Right lobe of liver (tissue), 6 donors: Measurements from ENCODE around the gene CD7. TPM values are rescaled to one million over a fixed set of nuclear protein-coding genes. Genes with fewer than 3 reads are reported as not detected.

Experiments
- ATAC-seq, 4 donors: fragments of 200-7000 bp; cut with Tn5 transposase; one replicate each; pipeline ENCODE4 v1.9.1; 2020; ENCODE audit warnings: mild to moderate bottlenecking in 4 of 4, moderate library complexity in 4 of 4
- DNase-seq, 3 donors: peaks; one replicate each; pipeline ENCODE4 v3.0.0-alpha.2; 2020
- H3K27ac ChIP-seq, 3 donors: fragments of 200-600 bp; one replicate each; pipeline ENCODE4 v1.8.0; 2022
- H3K27me3 ChIP-seq, 2 donors: fragments of 200-600 bp; one replicate each; pipeline ENCODE4 v1.8.0; 2022
- H3K36me3 ChIP-seq, 4 donors: fragments of 200-600 bp; sonication (generic) in 1 of 4; one replicate each; pipeline versions ENCODE4 v1.5.1 to v1.8.0; 2017 to 2022; ENCODE audit warnings: control low read depth in 1 of 4
- H3K4me1 ChIP-seq, 4 donors: fragments of 200-600 bp; sonication (generic) in 1 of 4; one replicate each; pipeline versions ENCODE4 v1.5.1 to v1.8.0; 2017 to 2022; ENCODE audit warnings: control low read depth in 1 of 4
- H3K4me3 ChIP-seq, 3 donors: fragments of 200-600 bp; one replicate each; pipeline ENCODE4 v1.8.0; 2022
- H3K9me3 ChIP-seq, 4 donors: fragments of 200-600 bp; sonication (generic) in 1 of 4; one replicate each; pipeline versions ENCODE4 v1.5.1 to v1.8.0; 2017 to 2022; ENCODE audit warnings: control low read depth in 1 of 4
- CTCF ChIP-seq, 4 donors: fragments of 200-600 bp in 3 of 4; fragments of 450-650 bp in 1 of 4; IDR thresholded peaks; one replicate each; pipeline versions ENCODE4 v1.5.1 to v1.8.0; 2016 to 2022; ENCODE audit warnings: antibody characterized with exemption in 4 of 4, mild to moderate bottlenecking in 2 of 4
- POLR2A ChIP-seq: fragments of 450-650 bp; IDR thresholded peaks from one replicate; pipeline ENCODE4 v1.6.1; 2017; ENCODE audit warnings: antibody characterized with exemption, mild to moderate bottlenecking
- WGBS: methylation state at CpG from one replicate; pipeline ENCODE4 v1.1.6; 2018; ENCODE audit warnings: low coverage, low lambda C conversion rate; ENCODE audit not compliant: insufficient coverage; ENCODE audit errors: missing lambda C conversion rate; 5-methylcytosine and 5-hydroxymethylcytosine counted together
- intact Hi-C, 2 donors: fragments of 100-400 bp; cut with DNase I; formaldehyde crosslinking; loops; one replicate each; pipeline versions ENCODE4 v1.11.2 to v1.14.1; 2022
- total RNA-seq, 6 experiments: library from RNA; depleted of rRNA in 2 of 6; stranded (reverse); fragments of >200 nt in 2 of 6; fragmentation: NEBNext Ultra II Directional in 3 of 6; extraction: Animal tissue kit (Norgen Biotek cat#: 25700) in 3 of 6; gene quantifications; one replicate each; pipeline versions ENCODE4 v1.1.0 to v1.2.4, GENCODE V29; 2016 to 2023
- donor health status: DM: no; HTN: yes; CAD: no.
- donor health status: DM: no; HTN: no; CAD: no.
- donor health status: DM: no; HTN: no; CAD: no.
- donor health status: DM: no; HTN: yes; CAD: no.
- donor health status: DM: no; HTN: yes; CAD: no.

CD7 gene
- total RNA-seq, 6 experiments from 2014 or later = 0.31 to 3.2 (median 1.3) TPM

DNA sequence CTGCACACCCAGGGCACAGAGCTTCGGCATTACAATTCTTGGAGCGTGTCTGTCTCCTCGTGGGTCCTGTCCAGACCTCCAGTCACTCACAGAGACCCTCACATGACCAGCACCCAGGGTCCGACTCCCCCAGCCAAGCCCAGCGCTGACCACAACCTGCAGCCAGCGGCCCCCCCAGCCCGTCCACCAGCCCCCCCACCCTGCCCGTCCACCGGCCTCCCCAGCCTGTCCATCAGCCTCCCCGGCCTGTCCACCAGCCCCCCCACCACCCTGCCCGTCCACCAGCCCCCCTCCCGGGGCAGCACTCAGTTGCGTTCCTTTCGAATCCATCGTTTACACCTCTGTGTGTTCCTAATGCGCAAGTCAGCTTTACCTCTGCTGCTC, 10.3 kb upstream of the CD7 start:
- H3K9me3 ChIP-seq = no peaks in the 10 kb centered on the region
- TF ChIP-seq CTCF (IDR thresholded peaks at IDR 0.05) (no peak), POLR2A (no peak)
- peaks cover 0 to 35% (median 11%) of the 10 kb centered on the region in 4 donors for H3K4me1 ChIP-seq
- H3K27ac ChIP-seq = peak overlapping the region in 2 of 3 donors; percentile 74 to 93
- H3K36me3 ChIP-seq = no peaks in the 10 kb centered on the region
- H3K4me3 ChIP-seq = peak overlapping the region in 1 of 3 donors; percentile 28
- intact Hi-C loops = no loop called here
- no peak for DNase-seq
- no peaks in the 10 kb centered on the region for H3K27me3 ChIP-seq
- ATAC-seq = no peak
- 51% methylated on average over 8 of the region's 16 CpGs for WGBS

DNA sequence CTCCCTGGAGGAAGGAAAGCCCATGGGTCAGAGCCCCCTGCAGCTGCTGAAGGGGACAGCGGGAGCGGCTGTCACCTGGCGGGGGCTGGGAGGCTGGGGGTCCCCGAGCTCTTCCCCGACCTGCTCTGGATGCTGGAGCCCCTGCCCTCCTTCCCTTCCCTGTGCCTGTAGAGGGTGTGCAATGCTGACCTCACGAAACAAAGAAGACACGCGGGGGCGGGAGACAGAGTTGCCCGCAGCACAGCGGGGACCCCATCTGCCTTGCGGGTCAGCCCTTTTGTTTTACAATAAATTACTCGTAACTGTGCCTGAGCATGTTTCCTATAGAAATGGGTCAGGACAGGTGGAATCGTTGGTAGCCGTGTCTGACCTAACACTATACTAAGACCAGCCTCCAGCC, 9.9 kb upstream of the CD7 start:
- Histone ChIP-seq H3K36me3 (no peaks in the 10 kb centered on the region), H3K4me3 (no peak overlapping the region), H3K4me1 (peaks cover 0 to 35% (median 11%) of the 10 kb centered on the region in 4 donors), H3K27me3 (no peaks in the 10 kb centered on the region), H3K27ac (no peak overlapping the region), H3K9me3 (no peaks in the 10 kb centered on the region)
- TF ChIP-seq POLR2A = no peak
- TF ChIP-seq CTCF (IDR thresholded peaks at IDR 0.05) = no peak
- 56% methylated on average over 4 of the region's 15 CpGs for WGBS
- intact Hi-C loops = no loop called here
- DNase-seq (peak in 1 of 3 donors; percentile 15), ATAC-seq (no peak)

DNA sequence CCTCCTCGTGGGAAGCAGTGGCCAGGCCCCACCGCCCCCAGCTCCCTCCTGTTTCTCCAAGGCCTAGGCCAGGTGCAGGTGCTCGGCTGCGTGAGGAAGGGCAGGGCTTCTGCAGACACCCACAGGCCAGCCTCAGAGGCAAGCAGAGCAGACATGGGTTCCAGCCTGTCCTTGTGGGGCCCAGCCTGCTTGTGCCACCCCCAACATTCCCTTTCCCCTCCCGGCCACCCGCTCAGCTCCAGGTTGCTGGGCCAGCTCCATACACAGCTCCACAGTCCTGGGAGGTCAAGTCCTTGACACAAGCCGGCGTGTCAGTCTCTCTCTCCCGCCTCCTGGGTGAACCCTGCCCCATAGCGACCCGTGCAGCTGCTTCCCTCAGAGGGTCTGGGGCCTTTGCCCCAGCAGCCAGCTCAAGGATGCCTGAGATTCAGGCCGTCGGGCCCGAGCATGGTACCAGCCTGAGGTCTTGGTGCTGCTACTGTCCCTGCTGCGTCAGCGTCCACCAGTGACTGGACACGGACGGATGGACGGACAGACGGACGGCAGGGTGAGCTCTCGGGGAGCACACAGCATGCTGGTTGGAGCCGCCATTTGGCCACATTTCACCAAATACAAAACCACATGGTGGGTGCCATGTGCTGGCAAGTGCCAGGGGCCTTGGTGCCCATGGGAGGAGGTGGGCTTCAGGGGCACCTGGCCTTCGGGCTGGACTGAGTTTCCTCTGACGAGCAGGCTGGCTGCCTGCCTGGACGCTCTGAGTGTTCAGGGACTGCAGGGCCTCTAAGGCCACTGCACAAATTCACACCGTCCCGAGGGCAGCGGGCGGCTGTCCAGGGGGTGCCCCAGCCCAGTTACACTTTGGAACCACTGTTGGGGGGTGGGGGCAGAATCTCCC, 8.1 kb upstream of the CD7 start:
- no peaks in the 10 kb centered on the region for H3K9me3 ChIP-seq
- TF ChIP-seq CTCF (IDR thresholded peaks at IDR 0.05) (no peak), POLR2A (no peak)
- H3K36me3 ChIP-seq = no peaks in the 10 kb centered on the region
- ATAC-seq (peak in 3 of 4 donors; percentile 9 to 30 (median 17)), DNase-seq (peak; percentile 62 to 75 (median 65))
- H3K27ac ChIP-seq = peak overlapping the region in 1 of 3 donors; percentile 48
- H3K4me3 ChIP-seq = no peak overlapping the region
- intact Hi-C loops = no loop called here
- H3K4me1 ChIP-seq = peaks cover 0 to 35% (median 11%) of the 10 kb centered on the region in 4 donors
- no CpG with 5 or more reads among the region's 30 CpGs for WGBS
- no peaks in the 10 kb centered on the region for H3K27me3 ChIP-seq

DNA sequence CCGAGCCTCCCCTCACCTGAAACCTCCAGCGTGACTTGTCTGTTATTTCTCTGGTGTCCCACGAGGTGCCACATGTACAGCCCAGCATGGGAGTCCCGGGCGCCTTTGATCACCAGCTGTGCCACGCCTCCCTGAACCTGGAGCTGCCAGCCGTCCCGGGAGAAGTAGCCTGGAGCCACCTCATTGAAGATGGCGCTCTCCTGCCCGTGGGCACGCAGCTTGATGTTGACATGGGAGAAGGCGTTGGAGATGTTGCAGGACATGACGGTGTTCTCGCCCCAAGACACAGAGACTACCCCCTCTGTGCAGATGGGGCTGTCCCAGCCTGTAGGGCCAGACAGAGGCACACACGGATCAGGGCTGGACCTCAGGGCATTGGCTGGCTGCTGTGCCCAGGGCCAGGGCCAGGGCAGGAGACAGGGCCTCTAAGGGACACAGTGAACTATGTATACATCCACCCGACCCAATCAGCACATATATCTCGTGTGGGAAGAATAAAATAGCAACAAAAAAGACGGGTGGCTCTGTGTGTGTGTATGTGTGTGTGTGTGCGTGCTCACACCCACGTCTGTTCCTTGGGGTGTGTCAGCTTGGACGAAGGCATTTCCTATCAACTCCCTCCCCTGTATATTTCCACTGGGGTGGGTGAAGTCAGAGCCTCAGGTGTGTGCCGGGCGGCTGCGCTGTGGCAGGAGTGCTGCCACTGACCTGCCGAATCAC, 7.3 kb upstream of the CD7 start:
- Histone ChIP-seq H3K9me3 (no peaks in the 10 kb centered on the region), H3K27ac (no peak overlapping the region), H3K4me1 (peaks cover 0 to 35% (median 11%) of the 10 kb centered on the region in 4 donors), H3K36me3 (no peaks in the 10 kb centered on the region), H3K4me3 (no peak overlapping the region), H3K27me3 (no peaks in the 10 kb centered on the region)
- intact Hi-C loops = loop anchor here in 1 of 2 donors (5.0 kb wide), 1 partner anchor 87 kb away; no protein-coding TSS in a partner anchor
- DNase-seq (peak in 1 of 3 donors; percentile 15), ATAC-seq (no peak)
- TF ChIP-seq CTCF (IDR thresholded peaks at IDR 0.05) (no peak), POLR2A (no peak)
- 60% methylated on average over 10 of the region's 25 CpGs for WGBS
